H1 (cell line): ENCODE data around the gene SIGLECL1. TPM values are rescaled to one million over a fixed set of nuclear protein-coding genes. Genes with fewer than 3 reads are reported as not detected.

Source experiments
- CTCF ChIA-PET: fragments of 300-600 bp; sonication (Branson Sonifier 250); formaldehyde crosslinking; loops from one replicate; lab custom pipeline; 2021; ENCODE audit not compliant: partially characterized antibody; lab: Charles Lee
- POLR2A ChIA-PET: fragments of 300-600 bp; sonication (Branson Sonifier 250); formaldehyde crosslinking; loops from one replicate; lab custom pipeline; 2021; ENCODE audit warnings: inconsistent platforms; ENCODE audit not compliant: partially characterized antibody; lab: Charles Lee
- DNase-seq, 2 experiments: peaks; one replicate each; pipeline versions ENCODE4 v3.0.0 to v3.0.0-alpha.2; 2010 to 2022; ENCODE audit warnings: low spot score in 2 of 2, low read depth in 1 of 2, mixed read lengths in 1 of 2
- FAIRE-seq: peaks from 2 replicates; lab custom pipeline; 2011; peaks lifted over from hg19 to GRCh38; lab: Jason Lieb, UNC
- H2AFZ ChIP-seq: 2 replicates; pipeline ENCODE4 v1.8.1; 2012; ENCODE audit warnings: low read length, inconsistent platforms
- H2AK5ac ChIP-seq: 2 replicates; pipeline ENCODE4 v1.6.1; 2013; ENCODE audit warnings: low read depth, low read length
- H2BK120ac ChIP-seq: replicated peaks from 2 replicates; pipeline ENCODE3; 2013; ENCODE audit warnings: low read depth, low read length, inconsistent platforms
- H2BK12ac ChIP-seq: 2 replicates; pipeline ENCODE4 v1.6.1; 2013; ENCODE audit warnings: low read depth, low read length
- H2BK15ac ChIP-seq: 2 replicates; pipeline ENCODE4 v1.6.1; 2013; ENCODE audit warnings: low read length
- H2BK20ac ChIP-seq: 2 replicates; pipeline ENCODE4 v1.6.1; 2013; ENCODE audit warnings: low read length
- H2BK5ac ChIP-seq: 2 replicates; pipeline ENCODE4 v1.6.1; 2013; ENCODE audit warnings: low read depth, low read length
- H3K14ac ChIP-seq: 2 replicates; pipeline ENCODE4 v1.6.1; 2013; ENCODE audit warnings: inconsistent platforms; ENCODE audit not compliant: insufficient read length
- H3K18ac ChIP-seq: 2 replicates; pipeline ENCODE4 v1.6.1; 2013; ENCODE audit warnings: low read length; ENCODE audit errors: extremely low read depth
- H3K23ac ChIP-seq: 2 replicates; pipeline ENCODE4 v1.6.1; 2013; ENCODE audit warnings: inconsistent platforms; ENCODE audit not compliant: insufficient read length
- H3K23me2 ChIP-seq: 2 replicates; pipeline ENCODE4 v1.6.1; 2013; ENCODE audit warnings: low read depth, low read length
- H3K27ac ChIP-seq: 2 replicates; pipeline ENCODE4 v1.6.1; 2011; ENCODE audit warnings: low read depth, low read length, inconsistent platforms
- H3K27me3 ChIP-seq, 4 experiments: replicated peaks in 1 of 4; 1 replicate in 1 of 4; 2 replicates in 3 of 4; pipeline versions ENCODE4 v1.6.1 to v1.8.1; 2011 to 2013; ENCODE audit warnings: low read length in 3 of 4, mild to moderate bottlenecking in 3 of 4, inconsistent platforms in 2 of 4, mixed read lengths in 2 of 4, moderate library complexity in 1 of 4; ENCODE audit not compliant: control insufficient read depth in 3 of 4, insufficient read depth in 3 of 4; ENCODE audit errors: extremely low read depth in 1 of 4
- H3K36me3 ChIP-seq, 4 experiments: 2 replicates each; pipeline versions ENCODE4 v1.6.1 to v1.8.1; 2011 to 2013; ENCODE audit warnings: mild to moderate bottlenecking in 4 of 4, low read length in 3 of 4, moderate library complexity in 2 of 4, control low read depth in 1 of 4, inconsistent platforms in 1 of 4; ENCODE audit not compliant: insufficient read depth in 4 of 4, control insufficient read depth in 2 of 4
- H3K4ac ChIP-seq: replicated peaks from 2 replicates; pipeline ENCODE3; 2013; ENCODE audit warnings: low read length, low read depth, mixed read lengths, inconsistent platforms; ENCODE audit not compliant: insufficient read length
- H3K4me1 ChIP-seq, 4 experiments: replicated peaks in 1 of 4; 1 replicate in 1 of 4; 2 replicates in 3 of 4; pipeline versions ENCODE4 v1.6.1 to v1.8.1; 2011 to 2013; ENCODE audit warnings: low read length in 3 of 4, inconsistent platforms in 2 of 4, mixed read lengths in 1 of 4; ENCODE audit not compliant: insufficient read depth in 4 of 4, control insufficient read depth in 3 of 4
- H3K4me2 ChIP-seq, 2 experiments: 2 replicates each; pipeline versions ENCODE4 v1.6.1 to v1.8.1; 2011 to 2013; ENCODE audit warnings: low read depth in 2 of 2, low read length in 2 of 2, control low read depth in 1 of 2, inconsistent platforms in 1 of 2, mild to moderate bottlenecking in 1 of 2; ENCODE audit not compliant: insufficient read depth in 1 of 2
- H3K4me3 ChIP-seq, 4 experiments: fragments of 200-600, 300-600 bp in 1 of 4; sonication (generic), shearing (Covaris generic), sonication (Bioruptor Twin) in 1 of 4; 2 replicates each; pipeline versions ENCODE4 v1.5.1 to v1.8.1; 2011 to 2016; ENCODE audit warnings: low read length in 4 of 4, low read depth in 3 of 4, control low read depth in 2 of 4, inconsistent platforms in 2 of 4, mild to moderate bottlenecking in 2 of 4, mixed read lengths in 1 of 4, moderate library complexity in 1 of 4; ENCODE audit not compliant: insufficient read depth in 2 of 4; ENCODE audit errors: extremely low read depth in 1 of 4
- H3K56ac ChIP-seq: replicated peaks from 2 replicates; pipeline ENCODE3; 2013; ENCODE audit warnings: low read depth, mild to moderate bottlenecking, mixed read lengths, low read length, inconsistent platforms; ENCODE audit not compliant: insufficient read length
- H3K79me1 ChIP-seq: 2 replicates; pipeline ENCODE4 v1.6.1; 2013; ENCODE audit warnings: low read depth, low read length, control low read depth
- H3K79me2 ChIP-seq, 2 experiments: 2 replicates each; pipeline versions ENCODE4 v1.6.1 to v1.8.1; 2012 to 2013; ENCODE audit warnings: low read length in 2 of 2, mild to moderate bottlenecking in 2 of 2, inconsistent platforms in 1 of 2; ENCODE audit not compliant: insufficient read depth in 2 of 2, control insufficient read depth in 1 of 2
- H3K9ac ChIP-seq, 4 experiments: replicated peaks in 1 of 4; 1 replicate in 1 of 4; 2 replicates in 3 of 4; pipeline versions ENCODE4 v1.6.1 to v1.8.1; 2011 to 2013; ENCODE audit warnings: low read depth in 3 of 4, low read length in 3 of 4, control low read depth in 2 of 4, mild to moderate bottlenecking in 2 of 4, moderate library complexity in 2 of 4, inconsistent platforms in 1 of 4; ENCODE audit errors: extremely low read depth in 1 of 4
- H3K9me3 ChIP-seq, 2 experiments: 2 replicates each; pipeline versions ENCODE4 v1.6.1 to v1.8.1; 2012 to 2013; ENCODE audit warnings: mild to moderate bottlenecking in 2 of 2, moderate library complexity in 2 of 2, control low read depth in 1 of 2, inconsistent platforms in 1 of 2, low read depth in 1 of 2, low read length in 1 of 2, mixed read lengths in 1 of 2; ENCODE audit not compliant: insufficient read depth in 2 of 2
- H4K20me1 ChIP-seq, 2 experiments: replicated peaks in 1 of 2; 2 replicates each; pipeline versions ENCODE3 to v1.8.1; 2011 to 2013; ENCODE audit warnings: inconsistent platforms in 2 of 2, low read length in 2 of 2, mild to moderate bottlenecking in 1 of 2; ENCODE audit not compliant: insufficient read depth in 2 of 2, control insufficient read depth in 1 of 2
- H4K5ac ChIP-seq: 2 replicates; pipeline ENCODE4 v1.6.1; 2013; ENCODE audit warnings: low read length, low read depth, mixed read lengths, inconsistent platforms; ENCODE audit not compliant: insufficient read length
- H4K8ac ChIP-seq: 2 replicates; pipeline ENCODE4 v1.8.0; 2013; ENCODE audit warnings: mild to moderate bottlenecking, moderate library complexity, low read length, inconsistent platforms; ENCODE audit not compliant: insufficient read depth; ENCODE audit errors: extremely low read depth
- H4K91ac ChIP-seq: replicated peaks from 2 replicates; pipeline ENCODE3; 2013; ENCODE audit warnings: low read length, mixed read lengths, inconsistent platforms; ENCODE audit not compliant: insufficient read length
- RFX5 ChIP-seq: IDR thresholded peaks from 2 replicates; pipeline ENCODE4 v1.6.1; 2011; ENCODE audit warnings: low read depth, low read length, improper control_type of control experiment, borderline replicate concordance
- WGBS, 2 experiments: shearing (Covaris generic) in 1 of 2; methylation state at CpG; one replicate each; pipeline versions ENCODE4 v1.1.6 to v1.1.7; 2013 to 2015; ENCODE audit warnings: low lambda C conversion rate in 2 of 2, mixed read lengths in 2 of 2, inconsistent platforms in 1 of 2, low coverage in 1 of 2, missing lambda C conversion rate in 1 of 2; ENCODE audit not compliant: insufficient replicate concordance in 2 of 2, insufficient coverage in 1 of 2, insufficient read length in 1 of 2; ENCODE audit errors: extremely low coverage in 1 of 2, missing lambda C conversion rate in 1 of 2; 5-methylcytosine and 5-hydroxymethylcytosine counted together
- polyA plus RNA-seq, 7 experiments: library from polyadenylated mRNA; depleted of rRNA in 3 of 7; stranded (reverse) in 5 of 7; unstranded in 2 of 7; fragments of >200 nt in 5 of 7; fragments of 200-250 nt in 2 of 7; gene quantifications; 1 replicate in 5 of 7; 2 replicates in 1 of 7; 4 replicates in 1 of 7; pipeline versions ENCODE4 v1.2.1 to v1.2.3, GENCODE V29; 2011 to 2013; ENCODE audit warnings: missing spikeins in 2 of 7, mixed read lengths in 2 of 7
- total RNA-seq: library from RNA; stranded (reverse); fragmentation: NEBNext Ultra II Directional; extraction: Animal tissue kit (Norgen Biotek cat#: 25700); gene quantifications from 2 replicates; pipeline ENCODE4 v1.2.1, GENCODE V29; 2021

SIGLECL1 gene
- total and polyA plus RNA-seq, 2 of the 8 experiments (the other 6 are each of a cell fraction or from before 2014, with no cell fraction given): not detected

- no peaks in the 10 kb centered on the region for H3K23me2 ChIP-seq
- no peak overlapping the region for H4K8ac ChIP-seq
- H4K20me1 ChIP-seq: no peaks in the 10 kb centered on the region
- no peak overlapping the region for H3K27ac ChIP-seq
- no peak overlapping the region for H3K56ac ChIP-seq
- CTCF ChIA-PET: interaction anchor here (0.9 to 1.5 kb wide), 2 partner anchors 15 to 17 kb away, joined by 3 to 5 read pairs; no protein-coding TSS in a partner anchor
- peaks cover 0 to 16% of the 10 kb centered on the region in 2 experiments; a peak in 2 of 4 replicates for H3K9me3 ChIP-seq
- no peak overlapping the region for H3K18ac ChIP-seq
- TF ChIP-seq RFX5: no peak
- TF ChIP-seq, all 59 proteins: peak for 0
- Histone ChIP-seq H3K4me3 (no peak overlapping the region), H3K4ac (no peak overlapping the region), H3K4me2 (no peak overlapping the region), H3K23ac (no peak overlapping the region), H3K14ac (no peak overlapping the region), H3K36me3 (no peaks in the 10 kb centered on the region), H3K9ac (no peak overlapping the region), H4K91ac (no peak overlapping the region), H2BK5ac (no peak overlapping the region), H4K5ac (no peak overlapping the region), H2BK20ac (no peak overlapping the region), H3K4me1 (no peaks in the 10 kb centered on the region), H2BK120ac (no peak overlapping the region), H2BK12ac (no peak overlapping the region), H3K27me3 (no peaks in the 10 kb centered on the region), H2BK15ac (no peak overlapping the region), H3K79me2 (no peaks in the 10 kb centered on the region), H3K79me1 (no peaks in the 10 kb centered on the region), H2AK5ac (no peak overlapping the region), H2AFZ (no peak overlapping the region)
- FAIRE-seq (no peak), DNase-seq (no peak)
- POLR2A ChIA-PET: interaction anchor here (1.0 kb wide), 1 partner anchor 12 kb away, joined by 3 read pairs; no protein-coding TSS in a partner anchor
- WGBS, 2 experiments: 75% methylated on average over 8 of the region's 8 CpGs; no CpG with 5 or more reads in 1 of the 2 experiments
Observed at GRCh38 chr19:51242881-51243630, 7.8 kb upstream of the SIGLECL1 start.
